MM.1S (cell line): ENCODE measurements around the gene CWC27.

Experiments
- DNase-seq: peaks from one replicate; pipeline ENCODE4 v3.0.0-alpha.2; 2015
- H2AFZ ChIP-seq: fragments of 300-600 bp; sonication (generic); 2 replicates; pipeline ENCODE4 v1.6.0; 2016; ENCODE audit warnings: antibody characterized with exemption, low read length
- H3F3A ChIP-seq: fragments of 300-600 bp; sonication (generic); 2 replicates; pipeline ENCODE4 v1.6.1; 2016; ENCODE audit warnings: mild to moderate bottlenecking, antibody characterized with exemption, low read length, moderate library complexity, mixed read lengths; ENCODE audit not compliant: insufficient read depth
- H3K27ac ChIP-seq: fragments of 300-600 bp; sonication (generic); 2 replicates; pipeline ENCODE4 v1.5.1; 2016; ENCODE audit warnings: mild to moderate bottlenecking, low read length
- H3K27me3 ChIP-seq: fragments of 300-600 bp; sonication (generic); replicated peaks from 2 replicates; pipeline ENCODE4 v1.6.0; 2016; ENCODE audit warnings: low read length; ENCODE audit not compliant: insufficient read depth
- H3K36me3 ChIP-seq: fragments of 300-600 bp; sonication (generic); replicated peaks from 2 replicates; pipeline ENCODE4 v1.6.1; 2016; ENCODE audit warnings: mild to moderate bottlenecking, low read length, mixed read lengths; ENCODE audit not compliant: insufficient read depth
- H3K4me1 ChIP-seq: fragments of 300-600 bp; sonication (generic); 2 replicates; pipeline ENCODE4 v1.6.1; 2016; ENCODE audit warnings: low read length, mixed read lengths
- H3K4me2 ChIP-seq: fragments of 300-600 bp; sonication (generic); 2 replicates; pipeline ENCODE4 v1.6.0; 2016; ENCODE audit warnings: low read depth, low read length
- H3K4me3 ChIP-seq: fragments of 300-600 bp; sonication (generic); 2 replicates; pipeline ENCODE4 v1.5.1; 2016; ENCODE audit warnings: low read length, mixed read lengths
- H3K79me2 ChIP-seq: fragments of 300-600 bp; sonication (generic); 2 replicates; pipeline ENCODE4 v1.6.1; 2016; ENCODE audit warnings: mixed run types, low read length, mixed read lengths
- H3K9ac ChIP-seq: fragments of 300-600 bp; sonication (generic); 2 replicates; pipeline ENCODE4 v1.6.1; 2016; ENCODE audit warnings: low read length, mixed read lengths
- H3K9me2 ChIP-seq: fragments of 300-600 bp; sonication (generic); replicated peaks from 2 replicates; pipeline ENCODE4 v1.6.1; 2016; ENCODE audit warnings: mild to moderate bottlenecking, low read length, mixed read lengths; ENCODE audit not compliant: insufficient read depth
- H3K9me3 ChIP-seq: fragments of 300-600 bp; sonication (generic); replicated peaks from 2 replicates; pipeline ENCODE4 v1.6.1; 2016; ENCODE audit warnings: mild to moderate bottlenecking, low read length, mixed read lengths; ENCODE audit not compliant: insufficient read depth
- H4K20me1 ChIP-seq: fragments of 300-600 bp; sonication (generic); 2 replicates; pipeline ENCODE4 v1.6.1; 2016; ENCODE audit warnings: mild to moderate bottlenecking, low read length, moderate library complexity, mixed read lengths; ENCODE audit not compliant: insufficient read depth
- EZH2 ChIP-seq: fragments of 300-600 bp; sonication (generic); optimal IDR thresholded peaks from 2 replicates; pipeline ENCODE3; 2017; ENCODE audit warnings: low read depth, mild to moderate bottlenecking, antibody characterized with exemption, low read length, mixed read lengths
- EZH2phosphoT487 ChIP-seq: fragments of 300-600 bp; sonication (generic); IDR thresholded peaks from 2 replicates; pipeline ENCODE4 v1.6.1; 2018; ENCODE audit warnings: antibody characterized with exemption, low read length
- TF ChIP-seq, protein P1 (sequence below): fragments of 300-600 bp; sonication (generic); IDR thresholded peaks from 2 replicates; pipeline ENCODE4 v1.5.1; 2016; ENCODE audit warnings: antibody characterized with exemption, low read length, mixed read lengths

CWC27 gene

DNA sequence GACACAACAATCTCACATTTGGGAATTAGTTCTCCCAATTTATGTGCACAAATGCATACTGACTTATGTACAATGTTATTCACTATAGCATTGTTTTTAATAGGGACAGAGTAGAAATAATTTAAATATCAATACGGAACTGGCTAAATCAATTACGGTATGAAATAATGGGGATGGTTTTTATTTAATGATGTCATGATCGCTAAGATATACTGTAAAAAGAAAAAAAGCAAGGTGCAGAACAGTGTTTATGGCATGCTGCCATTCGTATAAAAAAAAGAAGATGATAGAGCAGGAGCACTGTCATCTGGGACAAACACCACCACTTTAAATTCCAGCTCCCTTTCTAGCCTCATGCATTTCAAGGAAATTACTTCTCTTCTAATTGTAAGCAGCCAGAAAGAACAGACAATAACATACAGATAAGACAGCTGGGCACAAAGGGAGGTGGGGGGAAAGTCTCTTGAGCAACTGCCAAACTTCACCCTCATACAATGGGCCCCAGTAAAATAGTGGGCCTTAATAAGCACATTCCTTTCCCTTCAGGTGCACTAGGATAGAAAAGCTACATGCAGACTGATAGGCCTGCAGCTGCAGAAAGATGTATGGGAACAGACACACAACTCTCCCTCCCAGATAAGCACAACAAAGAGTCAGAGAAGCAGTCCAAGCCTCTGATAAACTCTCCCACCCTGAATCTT, 8.6 kb upstream of the CWC27 start:
- Histone ChIP-seq H3K79me2 (peaks cover 79% of the 10 kb centered on the region), H3K36me3 (peaks cover 4% of the 10 kb centered on the region), H3K9me3 (no peaks in the 10 kb centered on the region), H3K4me2 (no peak overlapping the region), H3K9ac (no peak overlapping the region), H3K4me1 (0 out of 2 replicates have a peak, but pooled peaks cover 3% of the 10 kb centered on the region), H2AFZ (no peak overlapping the region), H3K4me3 (no peak overlapping the region), H3K27me3 (no peaks in the 10 kb centered on the region), H3K9me2 (no peaks in the 10 kb centered on the region), H4K20me1 (no peaks in the 10 kb centered on the region), H3K27ac (no peak overlapping the region), H3F3A (no peaks in the 10 kb centered on the region)
- TF ChIP-seq, protein P1, sequence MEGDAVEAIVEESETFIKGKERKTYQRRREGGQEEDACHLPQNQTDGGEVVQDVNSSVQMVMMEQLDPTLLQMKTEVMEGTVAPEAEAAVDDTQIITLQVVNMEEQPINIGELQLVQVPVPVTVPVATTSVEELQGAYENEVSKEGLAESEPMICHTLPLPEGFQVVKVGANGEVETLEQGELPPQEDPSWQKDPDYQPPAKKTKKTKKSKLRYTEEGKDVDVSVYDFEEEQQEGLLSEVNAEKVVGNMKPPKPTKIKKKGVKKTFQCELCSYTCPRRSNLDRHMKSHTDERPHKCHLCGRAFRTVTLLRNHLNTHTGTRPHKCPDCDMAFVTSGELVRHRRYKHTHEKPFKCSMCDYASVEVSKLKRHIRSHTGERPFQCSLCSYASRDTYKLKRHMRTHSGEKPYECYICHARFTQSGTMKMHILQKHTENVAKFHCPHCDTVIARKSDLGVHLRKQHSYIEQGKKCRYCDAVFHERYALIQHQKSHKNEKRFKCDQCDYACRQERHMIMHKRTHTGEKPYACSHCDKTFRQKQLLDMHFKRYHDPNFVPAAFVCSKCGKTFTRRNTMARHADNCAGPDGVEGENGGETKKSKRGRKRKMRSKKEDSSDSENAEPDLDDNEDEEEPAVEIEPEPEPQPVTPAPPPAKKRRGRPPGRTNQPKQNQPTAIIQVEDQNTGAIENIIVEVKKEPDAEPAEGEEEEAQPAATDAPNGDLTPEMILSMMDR = no peak
- TF ChIP-seq EZH2 = no peak
- no peak for TF ChIP-seq EZH2phosphoT487
- DNase-seq = no peak

DNA sequence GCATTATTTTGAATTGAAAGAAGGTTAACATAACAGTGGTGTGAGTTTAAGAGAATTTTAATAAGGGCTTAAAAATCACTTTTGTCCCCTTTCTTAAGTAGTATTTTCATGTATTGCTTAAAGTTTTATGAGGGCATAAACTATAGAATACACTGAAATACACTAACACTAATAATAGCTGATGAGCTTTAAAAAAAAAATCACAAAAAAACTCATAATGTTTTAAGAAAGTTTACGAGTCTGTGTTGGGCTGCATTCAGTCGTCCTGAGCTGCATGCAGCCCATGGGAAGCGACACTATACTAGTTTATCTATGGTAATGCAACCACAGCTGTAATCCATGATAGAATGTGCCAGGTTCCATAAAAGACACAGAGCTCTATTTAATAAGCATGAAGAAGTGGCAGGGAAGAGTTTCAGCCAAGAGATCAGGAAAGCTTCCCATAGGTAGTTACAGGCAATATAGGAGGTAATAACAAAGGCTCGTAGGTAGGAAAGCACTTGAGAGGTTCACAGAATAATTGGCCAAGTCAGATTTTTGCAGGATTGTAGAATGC, 4.7 kb upstream of the CWC27 start:
- H3K9me2 ChIP-seq = no peaks in the 10 kb centered on the region
- H2AFZ ChIP-seq = no peak overlapping the region
- H3K4me3 ChIP-seq = no peak overlapping the region
- no peaks in the 10 kb centered on the region for H3K27me3 ChIP-seq
- no peak overlapping the region for H3K27ac ChIP-seq
- no peak for TF ChIP-seq EZH2
- TF ChIP-seq EZH2phosphoT487 = no peak
- no peak for DNase-seq
- H3K36me3 ChIP-seq = peaks cover 4% of the 10 kb centered on the region
- H4K20me1 ChIP-seq = no peaks in the 10 kb centered on the region
- H3K9me3 ChIP-seq = no peaks in the 10 kb centered on the region
- no peak overlapping the region for H3K9ac ChIP-seq
- H3K4me1 ChIP-seq = peaks cover 16% of the 10 kb centered on the region
- no peak overlapping the region for H3K4me2 ChIP-seq
- peaks cover 87% of the 10 kb centered on the region for H3K79me2 ChIP-seq
- no peaks in the 10 kb centered on the region for H3F3A ChIP-seq

DNA sequence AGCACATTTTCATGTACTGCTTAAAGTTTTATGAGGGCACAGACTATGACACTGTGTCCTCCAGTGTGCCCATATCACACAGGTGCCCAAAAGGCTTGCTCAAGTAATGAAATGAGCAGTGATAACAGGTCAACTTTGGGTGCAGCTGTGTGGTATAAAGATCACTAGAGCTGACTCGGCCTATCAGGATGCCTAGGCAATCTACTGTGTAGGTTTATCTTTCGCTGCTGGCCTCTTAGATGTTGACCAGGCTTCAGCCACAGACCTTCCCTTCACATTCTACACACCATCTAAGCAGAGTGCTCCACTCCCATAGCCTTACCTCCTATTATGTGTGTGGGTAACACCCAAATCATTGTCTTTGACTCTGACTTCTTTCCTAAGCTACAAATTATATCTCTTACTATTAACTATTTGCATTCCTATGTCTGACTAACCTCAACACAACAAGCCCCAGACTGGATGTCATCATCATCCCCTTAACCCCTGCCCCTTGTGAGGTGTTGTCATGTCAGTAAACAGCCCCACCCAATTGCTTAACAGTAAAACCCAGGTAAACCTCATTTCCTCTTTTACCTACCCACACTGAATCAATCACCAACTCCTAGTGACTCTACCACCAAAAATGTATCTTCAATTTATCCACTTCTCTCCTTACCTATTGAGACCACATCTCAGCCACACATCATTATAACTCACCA, 2.8 kb upstream of the CWC27 start:
- Histone ChIP-seq H3K79me2 (peaks cover 88% of the 10 kb centered on the region), H3K9me2 (no peaks in the 10 kb centered on the region), H3K4me1 (peaks cover 30% of the 10 kb centered on the region), H3K4me2 (no peak overlapping the region), H3K9me3 (no peaks in the 10 kb centered on the region), H4K20me1 (no peaks in the 10 kb centered on the region), H3K27me3 (no peaks in the 10 kb centered on the region), H3K36me3 (peaks cover 4% of the 10 kb centered on the region), H2AFZ (no peak overlapping the region), H3F3A (no peaks in the 10 kb centered on the region), H3K27ac (no peak overlapping the region), H3K4me3 (no peak overlapping the region), H3K9ac (no peak overlapping the region)
- TF ChIP-seq, protein P1 = no peak
- no peak for TF ChIP-seq EZH2
- TF ChIP-seq EZH2phosphoT487 = no peak
- DNase-seq = no peak
